GM12892 (cell line): ENCODE data around the gene CAMKK2.
"Not testable (repeated sequence)": the region's sequence is repeated elsewhere in the genome, so short reads cannot be mapped to it uniquely, and the experiment has no call there.

ENCODE experiments used
- DNase-seq: peaks from one replicate; pipeline ENCODE4 v3.0.0; 2011; ENCODE audit not compliant: insufficient read length
- FAIRE-seq: peaks from 2 replicates; lab custom pipeline; 2011; peaks lifted over from hg19 to GRCh38; lab: Jason Lieb, UNC
- POLR2A ChIP-seq: IDR thresholded peaks from 2 replicates; pipeline ENCODE4 v1.6.1; 2011; ENCODE audit warnings: low read depth, low read length, control low read depth
- POLR2AphosphoS5 ChIP-seq: IDR thresholded peaks from 2 replicates; pipeline ENCODE4 v1.6.1; 2011; ENCODE audit warnings: low read depth, low read length, control low read depth
- TAF1 ChIP-seq: IDR thresholded peaks from 2 replicates; pipeline ENCODE4 v1.6.1; 2011; ENCODE audit warnings: low read depth, mild to moderate bottlenecking, control low read depth, low read length, borderline replicate concordance

Gene CAMKK2

DNA sequence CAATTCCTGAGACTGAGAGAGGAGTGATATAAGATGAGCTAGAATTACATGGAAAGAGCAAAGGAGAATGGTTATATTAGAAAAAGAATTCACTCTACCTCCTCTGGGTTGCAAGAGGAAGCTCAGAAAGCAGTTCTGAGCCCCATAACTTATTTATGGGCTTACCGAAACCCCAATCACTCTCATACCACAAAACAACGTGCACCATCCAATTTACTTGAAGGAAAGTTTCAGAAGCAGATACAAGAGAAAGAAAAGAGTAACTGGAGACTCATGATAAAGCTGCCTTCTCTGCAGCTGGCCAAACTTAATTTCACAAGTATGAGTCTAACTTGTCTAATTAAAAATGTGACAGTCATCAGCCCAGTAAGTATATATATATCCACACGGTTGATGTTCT is 27.4 kb upstream of the CAMKK2 start:
- no peak for TF ChIP-seq POLR2A
- no peak for TF ChIP-seq TAF1
- TF ChIP-seq POLR2AphosphoS5: no peak
- FAIRE-seq (no peak), DNase-seq (no peak)

DNA sequence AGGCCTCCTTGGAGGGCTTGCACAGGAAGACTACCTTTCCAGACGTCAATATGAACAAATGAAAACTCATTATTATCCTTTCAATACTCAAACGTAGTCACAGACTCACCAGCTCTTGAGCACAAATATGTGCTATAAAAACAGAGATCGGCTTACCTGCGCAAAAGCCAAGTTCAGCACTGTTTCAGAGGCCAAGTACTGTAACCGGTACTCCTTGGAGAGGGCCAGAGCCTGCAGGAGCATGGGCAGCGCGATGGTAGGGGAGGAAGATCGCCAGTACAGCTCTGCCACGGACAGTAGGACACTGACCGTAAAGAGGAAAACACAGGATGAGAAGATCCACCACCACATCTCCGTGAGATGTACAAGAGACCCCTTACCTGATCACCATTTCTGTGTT is 21.6 kb upstream of the CAMKK2 start:
- DNase-seq: no peak
- no peak for FAIRE-seq

DNA sequence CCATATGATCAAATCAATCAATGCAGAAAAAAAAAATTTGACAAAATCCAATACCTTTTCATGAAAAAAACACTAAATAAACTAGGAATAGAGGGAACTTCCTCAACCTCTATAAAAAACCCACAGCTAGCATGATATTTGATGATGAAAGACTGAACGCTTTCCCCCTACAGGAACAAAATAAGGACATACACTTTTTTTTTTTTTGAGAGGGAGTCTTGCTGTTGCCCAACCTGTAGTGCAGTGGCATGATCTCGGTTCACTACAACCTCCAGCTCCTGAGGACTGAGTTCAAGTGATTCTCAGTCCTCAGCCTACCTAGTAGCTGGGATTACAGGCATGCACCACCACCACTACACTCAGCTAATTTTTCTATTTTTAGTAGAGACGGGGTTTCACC is 17.9 kb upstream of the CAMKK2 start:
- no peak for FAIRE-seq
- TF ChIP-seq POLR2A (no peak), TAF1 (no peak), POLR2AphosphoS5 (no peak)
- no peak for DNase-seq

More for the DNA sequence above, 21.6 kb upstream of the CAMKK2 start:
- TF ChIP-seq TAF1 (no peak), POLR2AphosphoS5 (no peak), POLR2A (no peak)

DNA sequence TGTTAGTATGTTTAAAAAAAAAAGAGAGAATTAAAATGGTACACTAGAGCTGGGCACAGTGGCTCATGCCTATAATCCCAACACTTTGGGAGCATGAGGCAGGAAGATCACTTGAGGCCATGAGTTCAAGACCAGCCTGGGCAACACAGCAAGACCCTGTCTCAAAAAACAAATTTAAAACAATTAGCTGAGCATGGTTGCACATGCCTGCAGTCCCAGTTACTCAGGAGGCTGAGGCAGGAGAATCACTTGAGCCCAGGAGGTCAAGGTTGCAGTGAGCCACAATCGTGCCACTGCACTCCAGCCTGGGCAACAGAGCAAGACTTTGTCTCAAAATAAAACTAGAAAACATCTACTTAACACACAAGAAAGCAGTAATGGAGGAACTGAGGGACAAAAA is 13.7 kb upstream of the CAMKK2 start:
- not testable (repeated sequence) for DNase-seq, FAIRE-seq

DNA sequence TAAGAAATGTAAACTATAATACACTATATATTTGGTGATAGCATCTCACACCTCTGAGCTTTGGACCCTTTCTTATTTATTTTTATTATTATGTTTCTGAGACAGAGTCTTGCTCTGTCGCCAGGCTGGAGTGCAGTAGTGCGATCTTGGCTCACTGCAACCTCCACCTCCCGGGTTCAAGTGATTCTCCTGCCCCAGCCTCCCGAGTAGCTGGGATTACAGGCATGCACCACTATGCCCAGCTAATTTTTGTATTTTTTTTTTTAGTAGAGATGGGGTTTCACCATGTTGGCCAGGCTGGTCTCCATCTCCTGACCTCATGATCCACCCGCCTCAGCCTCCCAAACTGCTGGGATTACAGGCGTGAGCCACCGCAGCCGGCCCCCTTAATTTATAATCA is 10.9 kb upstream of the CAMKK2 start:
- not testable (repeated sequence) for DNase-seq, FAIRE-seq

DNA sequence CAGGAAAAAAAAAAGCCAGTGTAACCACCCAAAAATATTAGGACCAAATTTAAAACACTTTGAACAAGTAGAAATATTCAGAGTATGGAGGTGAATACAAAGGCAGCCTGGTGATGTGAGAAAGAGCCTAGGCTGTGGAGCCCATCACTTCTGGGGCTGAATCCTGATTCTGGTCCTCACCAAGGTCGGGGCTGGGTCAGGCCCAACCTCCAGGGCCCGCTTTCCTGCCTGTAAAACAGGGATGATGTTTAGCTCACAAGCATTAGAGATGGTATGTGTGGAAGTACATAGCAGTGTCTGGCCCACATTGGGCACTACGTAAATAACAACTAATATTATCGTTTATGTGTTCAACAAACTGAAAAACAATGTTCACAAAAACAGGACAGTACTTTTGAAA is 7.8 kb upstream of the CAMKK2 start:
- TF ChIP-seq POLR2A: no peak
- no peak for TF ChIP-seq TAF1
- TF ChIP-seq POLR2AphosphoS5: no peak
- no peak for FAIRE-seq
- no peak for DNase-seq

DNA sequence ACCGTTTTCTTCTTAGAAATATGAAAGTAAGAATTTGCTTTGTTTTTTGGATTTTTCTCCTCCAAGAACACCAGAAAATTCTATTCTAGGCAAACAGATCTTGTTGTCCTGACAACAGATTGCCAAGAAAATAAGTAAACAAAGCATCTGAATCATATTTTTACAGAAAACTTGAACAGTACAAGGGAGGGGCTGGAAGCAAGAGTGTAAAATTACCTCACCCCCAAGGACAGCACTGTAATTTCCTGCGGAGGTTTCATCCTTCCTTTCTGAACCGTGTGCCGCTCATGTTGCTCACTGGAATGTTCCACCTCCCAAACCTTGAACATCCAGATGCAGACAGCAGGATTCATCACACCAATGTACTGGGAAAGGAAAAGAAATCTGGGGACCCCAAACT is 5.4 kb upstream of the CAMKK2 start:
- no peak for FAIRE-seq
- no peak for DNase-seq
- TF ChIP-seq TAF1: no peak
- no peak for TF ChIP-seq POLR2A
- no peak for TF ChIP-seq POLR2AphosphoS5

DNA sequence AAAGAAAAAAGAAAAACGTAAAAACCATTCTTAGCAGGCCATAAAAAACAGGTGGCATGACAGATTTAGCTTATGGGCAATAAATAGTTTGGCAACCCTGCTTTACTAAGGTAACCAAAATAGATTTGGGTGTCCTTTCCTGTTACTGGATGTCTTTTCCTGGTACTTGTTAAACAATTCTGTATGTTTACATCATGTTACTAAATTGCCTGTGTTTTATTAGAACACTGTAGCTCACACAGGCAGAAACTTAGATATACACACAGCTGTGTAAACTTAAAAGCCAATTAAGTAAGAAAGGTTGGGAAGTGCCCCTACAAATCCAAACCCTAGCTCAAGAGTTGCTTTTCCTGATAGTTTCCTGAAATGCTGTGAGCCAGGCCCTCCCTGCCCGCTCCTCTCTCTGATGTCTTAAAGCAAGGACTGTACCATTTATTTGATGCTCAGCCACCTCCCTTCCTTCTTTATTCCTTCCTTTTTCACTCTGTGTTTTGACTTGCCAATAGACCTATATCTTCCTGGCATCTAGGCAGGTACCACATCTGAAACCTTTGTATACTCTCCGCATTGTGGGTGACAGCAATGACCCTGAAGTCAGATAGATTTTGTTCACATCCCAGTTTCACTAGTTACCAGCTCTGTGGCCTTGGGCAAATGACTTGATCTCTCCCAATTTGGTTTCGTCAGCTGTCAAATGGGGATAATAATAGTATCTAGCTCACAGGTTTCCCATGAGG is 3.7 kb upstream of the CAMKK2 start:
- DNase-seq: no peak

DNA sequence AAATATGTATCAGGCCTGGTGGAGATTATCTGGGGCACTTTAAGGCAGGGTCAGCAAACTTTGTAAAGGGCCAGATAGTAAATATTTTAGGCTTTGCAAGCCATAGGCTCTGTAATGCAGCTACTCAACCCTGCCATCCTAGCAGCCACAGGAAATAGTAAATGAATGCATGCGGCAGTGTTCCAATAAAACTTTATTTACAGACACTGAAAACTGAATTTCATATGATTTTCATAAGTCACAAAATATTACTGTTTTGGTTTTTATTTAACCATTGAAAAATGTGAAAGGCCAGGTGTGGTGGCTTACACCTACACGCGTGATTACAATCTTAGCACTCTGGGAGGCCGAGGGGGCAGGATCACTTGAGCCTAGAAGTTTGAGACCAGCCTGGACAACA is 3.2 kb upstream of the CAMKK2 start:
- no peak for DNase-seq
- TF ChIP-seq TAF1 (no peak), POLR2AphosphoS5 (no peak), POLR2A (no peak)
- FAIRE-seq: no peak

More for the DNA sequence above, 3.7 kb upstream of the CAMKK2 start:
- no peak for FAIRE-seq
- TF ChIP-seq POLR2A: no peak

DNA sequence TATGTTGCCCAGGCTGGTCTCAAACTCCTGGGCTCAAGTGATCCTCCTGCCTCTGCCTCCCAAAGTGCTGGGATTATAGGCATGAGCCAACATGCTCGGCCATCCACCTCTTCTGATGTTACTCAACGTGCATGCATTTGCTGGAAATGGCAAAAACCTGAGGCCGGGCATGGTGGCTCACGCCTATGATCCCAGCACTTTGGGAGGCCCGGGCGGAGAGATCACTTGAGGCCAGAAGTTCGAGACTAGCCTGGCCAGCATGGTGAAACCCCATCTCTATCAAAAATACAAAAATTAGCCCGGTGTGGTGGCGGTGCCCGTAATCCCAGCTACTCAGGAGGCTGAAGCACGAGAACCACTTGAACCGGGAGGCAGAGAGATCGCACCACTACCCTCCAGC is 1.9 kb upstream of the CAMKK2 start:
- DNase-seq, FAIRE-seq: not testable (repeated sequence)

DNA sequence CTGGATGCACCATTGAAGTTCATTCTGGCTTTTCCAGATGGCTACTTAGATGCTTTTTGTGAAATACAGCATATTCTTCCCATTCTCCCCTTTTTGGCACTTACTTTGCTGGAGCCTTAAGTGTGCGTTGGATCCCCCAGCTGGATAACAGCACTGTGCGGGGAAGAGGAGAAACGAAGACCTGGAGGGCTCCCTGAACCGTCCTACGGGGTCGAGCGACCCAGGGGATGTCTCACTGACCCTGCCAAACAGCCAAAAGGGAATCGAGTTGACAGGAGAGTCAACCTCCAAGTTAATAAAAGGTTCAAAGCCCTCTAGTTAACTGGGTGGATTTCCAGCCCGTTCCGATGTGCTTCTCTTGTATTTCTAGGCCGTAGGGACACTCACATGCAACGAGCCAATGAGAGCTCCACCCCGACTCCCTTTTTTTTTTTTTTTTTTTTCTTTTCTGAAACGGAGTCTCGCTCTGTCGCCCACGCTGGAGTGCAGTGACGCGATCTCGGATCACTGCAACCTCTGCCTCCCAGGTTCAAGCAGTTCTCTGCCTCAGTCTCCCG is 1.0 kb upstream of the CAMKK2 start:
- DNase-seq (no peak), FAIRE-seq (no peak)
- no peak for TF ChIP-seq TAF1
- TF ChIP-seq POLR2A: no peak
- TF ChIP-seq POLR2AphosphoS5: no peak

DNA sequence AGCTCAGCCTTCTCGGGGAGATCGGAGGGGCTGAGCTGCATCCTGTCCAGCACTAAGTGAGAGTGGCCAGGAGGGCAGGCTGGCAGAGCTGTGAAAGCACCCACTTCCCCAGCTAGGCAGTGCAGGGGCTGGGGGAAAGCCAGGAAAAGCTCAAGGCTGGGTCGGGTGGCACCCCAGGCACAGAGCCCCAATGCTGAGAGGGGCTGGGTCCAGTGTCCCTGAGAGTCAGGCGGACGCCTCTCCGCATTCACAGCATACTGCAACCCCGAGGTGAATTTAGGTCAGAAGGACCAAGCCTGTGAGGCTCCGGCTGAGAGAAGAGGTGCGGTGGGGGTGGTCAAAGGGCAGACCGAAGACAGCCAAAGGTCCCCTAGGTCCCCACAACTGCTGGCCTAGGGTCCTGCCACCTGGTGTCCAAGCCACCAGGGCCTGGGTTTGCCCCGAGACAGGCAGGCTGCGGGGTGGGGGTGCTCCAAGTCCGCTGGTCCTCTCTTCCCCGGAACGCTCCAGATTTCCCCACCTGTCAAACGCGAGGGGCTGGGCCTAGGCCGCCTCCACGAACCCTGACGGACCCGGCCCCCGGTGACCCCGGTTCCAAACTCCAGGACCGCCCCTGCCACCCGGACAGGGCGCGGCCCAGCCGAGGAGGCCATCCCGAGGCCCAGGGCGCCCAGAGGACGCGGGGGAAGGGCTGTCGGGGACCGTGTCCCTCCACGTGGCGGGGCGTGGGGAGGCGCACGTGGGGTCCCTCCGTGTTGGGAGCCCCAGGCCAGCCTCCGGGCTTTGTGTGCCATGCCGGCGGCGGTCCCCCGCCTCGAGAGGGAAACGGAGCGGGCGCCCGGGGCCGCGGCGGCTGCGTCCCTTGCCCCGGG is 527 bp downstream of the CAMKK2 start:
- no peak for DNase-seq
- TF ChIP-seq TAF1: no peak
- TF ChIP-seq POLR2AphosphoS5: no peak
- no peak for TF ChIP-seq POLR2A
- no peak for FAIRE-seq
